GM12878 (cell line): ENCODE results near the gene METTL8. TPM values are rescaled to one million over a fixed set of nuclear protein-coding genes. Genes with fewer than 3 reads are reported as not detected.

Source experiments
- CREB1 ChIP-seq: IDR thresholded peaks from 2 replicates; pipeline ENCODE4 v1.6.1; 2012; ENCODE audit warnings: low read depth, mild to moderate bottlenecking, inconsistent platforms
- EED ChIP-seq: sonication (generic); IDR thresholded peaks from 2 replicates; pipeline ENCODE4 v1.6.1; 2016; ENCODE audit warnings: antibody characterized with exemption, low read depth
- EP300 ChIP-seq, 2 experiments: fragments of 150-350 bp in 1 of 2; IDR thresholded peaks; 2 replicates each; pipeline ENCODE4 v1.6.1; 2011 to 2012; ENCODE audit warnings: low read depth in 2 of 2, low read length in 2 of 2, borderline replicate concordance in 1 of 2, improper control_type of control experiment in 1 of 2, inconsistent platforms in 1 of 2; ENCODE audit not compliant: control insufficient read depth in 1 of 2
- FOS ChIP-seq: IDR thresholded peaks from 3 replicates; pipeline ENCODE4 v1.6.1; 2011; ENCODE audit warnings: borderline replicate concordance; ENCODE audit not compliant: insufficient read length; ENCODE audit errors: extremely low read depth
- FOXK2 ChIP-seq: fragments of 450-650 bp; IDR thresholded peaks from 2 replicates; pipeline ENCODE4 v1.6.1; 2017; ENCODE audit warnings: mild to moderate bottlenecking, moderate library complexity
- FOXM1 ChIP-seq: IDR thresholded peaks from 2 replicates; pipeline ENCODE4 v1.6.1; 2012; ENCODE audit warnings: low read depth, mild to moderate bottlenecking, inconsistent platforms, low read length, moderate library complexity
- HDAC6 ChIP-seq: fragments of 200-600 bp; sonication (generic); IDR thresholded peaks from one replicate; pipeline ENCODE4 v1.8.0; 2017; ENCODE audit warnings: antibody characterized with exemption; ENCODE audit not compliant: unreplicated experiment
- IKZF1 ChIP-seq: fragments of 450-650 bp; conservative IDR thresholded peaks from 2 replicates; pipeline ENCODE4 v1.6.1; 2017; ENCODE audit warnings: antibody characterized with exemption, mild to moderate bottlenecking
- MTA2 ChIP-seq: fragments of 450-650 bp; IDR thresholded peaks from 2 replicates; pipeline ENCODE4 v1.6.1; 2016; ENCODE audit warnings: low read depth, mild to moderate bottlenecking, moderate library complexity
- MYC ChIP-seq: IDR thresholded peaks from 2 replicates; pipeline ENCODE4 v1.6.1; 2011; ENCODE audit warnings: mild to moderate bottlenecking, low read length, moderate library complexity, inconsistent platforms; ENCODE audit not compliant: insufficient read depth, insufficient replicate concordance, insufficient read length, severe bottlenecking
- NFIC ChIP-seq: IDR thresholded peaks from 2 replicates; pipeline ENCODE4 v1.6.1; 2012; ENCODE audit warnings: low read depth, mild to moderate bottlenecking, inconsistent platforms, low read length, moderate library complexity
- NFYB ChIP-seq: IDR thresholded peaks from 2 replicates; pipeline ENCODE4 v1.6.1; 2011; ENCODE audit warnings: low read depth, mild to moderate bottlenecking, low read length, improper control_type of control experiment, moderate library complexity; ENCODE audit not compliant: insufficient read depth
- NR2C2 ChIP-seq: IDR thresholded peaks from 2 replicates; pipeline ENCODE4 v1.6.1; 2011; ENCODE audit warnings: borderline replicate concordance, low read depth; ENCODE audit not compliant: control insufficient read depth, insufficient read length
- PAX5 ChIP-seq: IDR thresholded peaks from 2 replicates; pipeline ENCODE4 v1.6.1; 2011; ENCODE audit warnings: low read depth, low read length, borderline replicate concordance
- PAX8 ChIP-seq: fragments of 450-650 bp; IDR thresholded peaks from 2 replicates; pipeline ENCODE4 v1.6.1; 2017; ENCODE audit warnings: mild to moderate bottlenecking, moderate library complexity
- RB1 ChIP-seq: fragments of 450-650 bp; formaldehyde crosslinking; IDR thresholded peaks from 2 replicates; pipeline ENCODE4 v1.6.1; 2017; ENCODE audit warnings: mild to moderate bottlenecking, borderline replicate concordance
- RCOR1 ChIP-seq: conservative IDR thresholded peaks from 2 replicates; pipeline ENCODE4 v1.6.1; 2012; ENCODE audit warnings: low read depth, low read length, improper control_type of control experiment
- SIN3A ChIP-seq: IDR thresholded peaks from 2 replicates; pipeline ENCODE4 v1.6.1; 2012; ENCODE audit warnings: low read depth, low read length, improper control_type of control experiment
- SIX5 ChIP-seq: IDR thresholded peaks from 2 replicates; pipeline ENCODE4 v1.6.1; 2011; ENCODE audit warnings: mild to moderate bottlenecking, low read depth, low read length, moderate library complexity; ENCODE audit not compliant: severe bottlenecking
- SMAD1 ChIP-seq: fragments of 450-650 bp; IDR thresholded peaks from 2 replicates; pipeline ENCODE4 v1.6.1; 2018; ENCODE audit warnings: mild to moderate bottlenecking, low read depth; ENCODE audit not compliant: partially characterized antibody
- SRF ChIP-seq, 2 experiments: IDR thresholded peaks; 2 replicates each; pipeline ENCODE4 v1.6.1; 2011; ENCODE audit warnings: low read depth in 2 of 2, low read length in 2 of 2, mild to moderate bottlenecking in 1 of 2, moderate library complexity in 1 of 2
- STAT1 ChIP-seq: fragments of 450-650 bp; conservative IDR thresholded peaks from 2 replicates; pipeline ENCODE4 v1.6.1; 2014; ENCODE audit warnings: antibody characterized with exemption, mild to moderate bottlenecking
- TBL1XR1 ChIP-seq: IDR thresholded peaks from 2 replicates; pipeline ENCODE4 v1.6.1; 2012; ENCODE audit warnings: low read depth, low read length, improper control_type of control experiment
- WRNIP1 ChIP-seq: IDR thresholded peaks from 2 replicates; pipeline ENCODE4 v1.6.1; 2011; ENCODE audit warnings: low read depth, low read length, improper control_type of control experiment, borderline replicate concordance
- ZNF207 ChIP-seq: fragments of 450-650 bp; IDR thresholded peaks from 2 replicates; pipeline ENCODE4 v1.6.1; 2014; ENCODE audit warnings: antibody characterized with exemption, mild to moderate bottlenecking, borderline replicate concordance
- polyA plus RNA-seq, 11 experiments: library from polyadenylated mRNA; depleted of rRNA in 4 of 11; unstranded in 6 of 11; stranded (reverse) in 5 of 11; fragments of >200 nt; fragmentation: Nextera tagmentation in 4 of 11; fragmentation: Illumina TruSeq in 1 of 11; extraction: Ambion mirVana in 4 of 11; extraction: Trizol in 1 of 11; gene quantifications; 1 replicate in 1 of 11; 2 replicates in 10 of 11; pipeline versions ENCODE4 v1.2.1 to v1.2.3, GENCODE V29; 2011 to 2016; ENCODE audit warnings: inconsistent platforms in 2 of 11, missing spikeins in 2 of 11, low read depth in 1 of 11
- total RNA-seq, 4 experiments: library from RNA; depleted of rRNA in 3 of 4; stranded (reverse); fragments of >200 nt in 3 of 4; fragmentation: Illumina TruSeq in 1 of 4; extraction: Trizol in 1 of 4; gene quantifications; 2 replicates each; pipeline versions ENCODE4 v1.2.1 to v1.2.3, GENCODE V29; 2013 to 2021
- TF ChIP-seq, protein P1 (sequence below): fragments of 450-650 bp; IDR thresholded peaks from 2 replicates; pipeline ENCODE4 v1.6.1; 2017; ENCODE audit warnings: mild to moderate bottlenecking, moderate library complexity
- TF ChIP-seq, protein P2 (sequence below): fragments of 450-650 bp; IDR thresholded peaks from 2 replicates; pipeline ENCODE4 v1.6.1; 2016; ENCODE audit warnings: mild to moderate bottlenecking

METTL8 gene
- total and polyA plus RNA-seq, 10 of the 15 experiments (the other 5 are each of a cell fraction or from before 2014, with no cell fraction given) = 30.8 to 96.3 (median 51.5) TPM

DNA sequence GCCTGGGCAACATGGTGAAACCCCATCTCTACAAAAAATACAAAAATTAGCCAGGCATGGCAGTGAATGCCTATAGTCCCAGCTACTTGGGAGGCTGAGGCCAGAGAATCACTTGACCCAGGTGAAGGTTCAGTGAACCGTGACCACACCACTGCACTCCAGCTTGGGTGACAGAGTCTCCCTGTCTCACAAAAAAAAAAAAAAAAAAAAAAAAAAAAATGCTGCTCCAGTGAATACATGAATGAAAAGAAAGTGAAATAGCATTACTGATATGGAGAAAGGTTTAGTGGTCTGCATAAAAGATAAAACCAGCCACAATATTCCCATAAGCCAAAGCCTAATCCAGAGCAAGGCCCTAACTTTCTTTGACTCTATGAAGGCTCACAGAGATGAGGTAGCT, 44.5 kb downstream of the METTL8 start (continued):
- TF ChIP-seq EP300 (IDR thresholded peaks at IDR 0.05; ENCODE audit: borderline replicate concordance in 1 of 2, control insufficient read depth in 1 of 2, low read depth in 2 of 2, low read length in 2 of 2) (no peak), MTA2 (0 out of 2 replicates have a peak, but pooled peaks have one; percentile 14), IKZF1 (no peak; the same call in 1 of the 2 replicates), MYC (no peak), HDAC6 (no peak), PAX5 (peak; percentile 89), FOXK2 (no peak), WRNIP1 (no peak), FOXM1 (peak; percentile 33; the same call in 1 of the 2 replicates), SMAD1 (no peak), RCOR1 (no peak), ZNF207 (no peak), FOS (no peak), PAX8 (peak; percentile 97), SIX5 (no peak), SIN3A (no peak), STAT1 (no peak), RB1 (no peak), NFYB (no peak), TBL1XR1 (no peak), NFIC (peak; percentile 74), EED (peak; percentile 78), CREB1 (no peak), SRF (IDR thresholded peaks at IDR 0.05; ENCODE audit: low read depth in 2 of 2, low read length in 2 of 2) (no peak), NR2C2 (no peak)
- TF ChIP-seq, protein P1, sequence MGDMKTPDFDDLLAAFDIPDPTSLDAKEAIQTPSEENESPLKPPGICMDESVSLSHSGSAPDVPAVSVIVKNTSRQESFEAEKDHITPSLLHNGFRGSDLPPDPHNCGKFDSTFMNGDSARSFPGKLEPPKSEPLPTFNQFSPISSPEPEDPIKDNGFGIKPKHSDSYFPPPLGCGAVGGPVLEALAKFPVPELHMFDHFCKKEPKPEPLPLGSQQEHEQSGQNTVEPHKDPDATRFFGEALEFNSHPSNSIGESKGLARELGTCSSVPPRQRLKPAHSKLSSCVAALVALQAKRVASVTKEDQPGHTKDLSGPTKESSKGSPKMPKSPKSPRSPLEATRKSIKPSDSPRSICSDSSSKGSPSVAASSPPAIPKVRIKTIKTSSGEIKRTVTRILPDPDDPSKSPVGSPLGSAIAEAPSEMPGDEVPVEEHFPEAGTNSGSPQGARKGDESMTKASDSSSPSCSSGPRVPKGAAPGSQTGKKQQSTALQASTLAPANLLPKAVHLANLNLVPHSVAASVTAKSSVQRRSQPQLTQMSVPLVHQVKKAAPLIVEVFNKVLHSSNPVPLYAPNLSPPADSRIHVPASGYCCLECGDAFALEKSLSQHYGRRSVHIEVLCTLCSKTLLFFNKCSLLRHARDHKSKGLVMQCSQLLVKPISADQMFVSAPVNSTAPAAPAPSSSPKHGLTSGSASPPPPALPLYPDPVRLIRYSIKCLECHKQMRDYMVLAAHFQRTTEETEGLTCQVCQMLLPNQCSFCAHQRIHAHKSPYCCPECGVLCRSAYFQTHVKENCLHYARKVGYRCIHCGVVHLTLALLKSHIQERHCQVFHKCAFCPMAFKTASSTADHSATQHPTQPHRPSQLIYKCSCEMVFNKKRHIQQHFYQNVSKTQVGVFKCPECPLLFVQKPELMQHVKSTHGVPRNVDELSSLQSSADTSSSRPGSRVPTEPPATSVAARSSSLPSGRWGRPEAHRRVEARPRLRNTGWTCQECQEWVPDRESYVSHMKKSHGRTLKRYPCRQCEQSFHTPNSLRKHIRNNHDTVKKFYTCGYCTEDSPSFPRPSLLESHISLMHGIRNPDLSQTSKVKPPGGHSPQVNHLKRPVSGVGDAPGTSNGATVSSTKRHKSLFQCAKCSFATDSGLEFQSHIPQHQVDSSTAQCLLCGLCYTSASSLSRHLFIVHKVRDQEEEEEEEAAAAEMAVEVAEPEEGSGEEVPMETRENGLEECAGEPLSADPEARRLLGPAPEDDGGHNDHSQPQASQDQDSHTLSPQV = no peak
- TF ChIP-seq, protein P2, sequence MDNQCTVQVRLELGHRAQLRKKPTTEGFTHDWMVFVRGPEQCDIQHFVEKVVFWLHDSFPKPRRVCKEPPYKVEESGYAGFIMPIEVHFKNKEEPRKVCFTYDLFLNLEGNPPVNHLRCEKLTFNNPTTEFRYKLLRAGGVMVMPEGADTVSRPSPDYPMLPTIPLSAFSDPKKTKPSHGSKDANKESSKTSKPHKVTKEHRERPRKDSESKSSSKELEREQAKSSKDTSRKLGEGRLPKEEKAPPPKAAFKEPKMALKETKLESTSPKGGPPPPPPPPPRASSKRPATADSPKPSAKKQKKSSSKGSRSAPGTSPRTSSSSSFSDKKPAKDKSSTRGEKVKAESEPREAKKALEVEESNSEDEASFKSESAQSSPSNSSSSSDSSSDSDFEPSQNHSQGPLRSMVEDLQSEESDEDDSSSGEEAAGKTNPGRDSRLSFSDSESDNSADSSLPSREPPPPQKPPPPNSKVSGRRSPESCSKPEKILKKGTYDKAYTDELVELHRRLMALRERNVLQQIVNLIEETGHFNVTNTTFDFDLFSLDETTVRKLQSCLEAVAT = 0 out of 2 replicates have a peak, but pooled peaks have one; percentile 42
